Mononuclear cell (primary cell): ENCODE results near the gene TBCD. TPM values are rescaled to one million over a fixed set of nuclear protein-coding genes. Genes with fewer than 3 reads are reported as not detected.

Experiments
- H3K27me3 ChIP-seq: 2 replicates; pipeline ENCODE4 v1.6.0; 2011; ENCODE audit warnings: low read length, control low read depth; ENCODE audit not compliant: insufficient read depth
- H3K4me1 ChIP-seq: 2 replicates; pipeline ENCODE4 v1.5.1; 2011; ENCODE audit warnings: mild to moderate bottlenecking, low read length, control low read depth; ENCODE audit not compliant: insufficient read depth
- H3K4me3 ChIP-seq: 2 replicates; pipeline ENCODE4 v1.5.1; 2011; ENCODE audit warnings: mild to moderate bottlenecking, low read length, moderate library complexity
- H3K9me3 ChIP-seq: 2 replicates; pipeline ENCODE4 v1.5.1; 2011; ENCODE audit warnings: low read depth, mild to moderate bottlenecking, control low read depth, low read length
- total RNA-seq: library from RNA; depleted of rRNA; stranded (reverse); fragments of >200 nt; gene quantifications from one replicate; pipeline ENCODE4 v1.2.3, GENCODE V29; 2012

The TBCD gene
- total RNA-seq, 1 donor: 20.5 TPM

GRCh38 chr17:82863941-82864712, 112.3 kb downstream of the TBCD start:
- H3K4me3 ChIP-seq: no peak overlapping the region

GRCh38 chr17:82864713-82865248, 112.9 kb downstream of the TBCD start:
- peaks cover 56% of the 10 kb centered on the region for H3K4me1 ChIP-seq
- no peaks in the 10 kb centered on the region for H3K9me3 ChIP-seq
- no peaks in the 10 kb centered on the region for H3K27me3 ChIP-seq
- no peak overlapping the region for H3K4me3 ChIP-seq

More at GRCh38 chr17:82863941-82864712, 112.3 kb downstream of the TBCD start:
- Histone ChIP-seq H3K9me3 (no peaks in the 10 kb centered on the region), H3K27me3 (no peaks in the 10 kb centered on the region), H3K4me1 (peaks cover 62% of the 10 kb centered on the region)

GRCh38 chr17:82865274-82865673, 113.4 kb downstream of the TBCD start:
- H3K4me1 ChIP-seq: peaks cover 51% of the 10 kb centered on the region
- H3K4me3 ChIP-seq: no peak overlapping the region
- H3K27me3 ChIP-seq: no peaks in the 10 kb centered on the region
- H3K9me3 ChIP-seq: no peaks in the 10 kb centered on the region

GRCh38 chr17:82865774-82866395, 114.0 kb downstream of the TBCD start:
- Histone ChIP-seq H3K9me3 (no peaks in the 10 kb centered on the region), H3K4me1 (peaks cover 50% of the 10 kb centered on the region), H3K27me3 (no peaks in the 10 kb centered on the region), H3K4me3 (no peak overlapping the region)

DNA sequence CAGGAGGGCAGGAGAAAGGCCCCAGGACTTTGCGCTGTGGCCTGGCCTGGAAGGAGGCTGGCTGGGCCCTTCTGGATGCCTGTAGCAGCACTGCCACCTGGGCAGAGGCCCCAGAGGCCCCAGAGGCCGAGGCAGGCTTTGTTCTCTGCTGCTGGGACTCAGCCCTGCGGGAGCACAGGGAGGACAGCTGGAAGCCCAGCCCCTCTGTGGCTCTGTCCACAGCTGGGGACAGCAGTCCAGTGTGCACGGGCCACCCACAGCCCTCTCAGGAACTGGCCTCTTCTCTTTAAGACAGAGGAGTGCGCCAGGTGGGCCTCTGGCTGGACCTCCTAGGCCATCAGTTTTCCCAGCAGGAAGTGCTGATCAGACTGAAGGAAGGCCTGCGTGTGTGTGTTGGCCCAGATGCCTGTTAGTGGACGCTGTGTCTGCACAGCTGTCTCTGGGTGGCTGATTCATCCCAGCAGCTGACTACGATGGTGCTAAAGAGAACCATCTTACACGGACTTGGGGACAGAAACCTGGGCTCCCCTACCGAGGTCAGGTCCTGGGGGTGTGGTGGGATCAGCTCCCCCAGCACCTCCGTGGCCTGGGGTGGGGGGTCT, 114.8 kb downstream of the TBCD start:
- Histone ChIP-seq H3K9me3 (no peaks in the 10 kb centered on the region), H3K4me1 (peaks cover 52% of the 10 kb centered on the region), H3K4me3 (no peak overlapping the region)

GRCh38 chr17:82867763-82868325, 116.0 kb downstream of the TBCD start:
- peaks cover 61% of the 10 kb centered on the region for H3K4me1 ChIP-seq
- no peaks in the 10 kb centered on the region for H3K9me3 ChIP-seq
- H3K4me3 ChIP-seq: no peak overlapping the region
- H3K27me3 ChIP-seq: no peaks in the 10 kb centered on the region

More for the DNA sequence above, 114.8 kb downstream of the TBCD start:
- H3K27me3 ChIP-seq: no peaks in the 10 kb centered on the region

DNA sequence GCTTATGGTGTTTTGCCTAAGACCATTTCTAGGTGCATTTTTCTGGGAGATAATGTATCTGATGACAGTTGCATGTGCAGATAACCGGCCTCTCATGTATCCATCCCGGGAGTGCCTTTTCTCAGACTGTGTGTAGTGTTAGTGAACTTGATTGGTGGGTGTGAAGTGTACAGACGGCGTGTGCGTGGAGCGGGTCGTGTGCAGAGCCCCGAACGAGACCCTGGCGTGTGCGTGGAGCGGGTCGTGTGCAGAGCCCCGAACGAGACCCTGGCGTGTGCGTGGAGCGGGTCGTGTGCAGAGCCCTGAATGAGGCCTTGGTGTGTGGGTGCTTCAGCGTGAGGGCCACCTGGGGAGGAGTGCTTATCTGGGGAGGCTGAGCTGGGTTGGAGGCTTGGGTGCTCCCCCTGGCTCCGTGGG, 116.9 kb downstream of the TBCD start:
- no peaks in the 10 kb centered on the region for H3K9me3 ChIP-seq
- H3K4me1 ChIP-seq: peaks cover 55% of the 10 kb centered on the region
- H3K27me3 ChIP-seq: no peaks in the 10 kb centered on the region

GRCh38 chr17:82869536-82869935, 117.7 kb downstream of the TBCD start:
- H3K4me3 ChIP-seq: no peak overlapping the region
- H3K27me3 ChIP-seq: no peaks in the 10 kb centered on the region
- H3K9me3 ChIP-seq: no peaks in the 10 kb centered on the region
- peaks cover 47% of the 10 kb centered on the region for H3K4me1 ChIP-seq

More for the DNA sequence above, 116.9 kb downstream of the TBCD start:
- H3K4me3 ChIP-seq: no peak overlapping the region

DNA sequence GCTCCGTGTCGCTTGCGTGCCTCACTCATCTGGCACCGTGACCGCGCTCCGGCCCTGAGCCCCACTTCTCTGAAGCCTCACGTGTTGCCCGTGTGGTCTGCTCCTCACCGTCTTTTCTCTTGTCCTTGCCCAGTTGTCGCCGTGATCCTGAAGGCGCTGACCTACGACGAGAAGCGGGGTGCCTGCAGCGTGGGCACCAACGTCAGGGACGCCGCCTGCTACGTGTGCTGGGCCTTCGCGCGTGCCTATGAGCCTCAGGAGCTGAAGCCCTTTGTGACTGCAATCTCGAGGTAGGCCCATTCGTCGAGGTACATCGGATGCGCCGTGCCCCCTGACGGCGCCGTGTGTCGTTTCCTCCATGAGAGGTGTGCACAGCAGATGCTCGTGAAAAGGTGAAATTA, 118.2 kb downstream of the TBCD start:
- H3K27me3 ChIP-seq: no peaks in the 10 kb centered on the region

GRCh38 chr17:82870541-82870940, 118.7 kb downstream of the TBCD start:
- no peaks in the 10 kb centered on the region for H3K9me3 ChIP-seq
- H3K27me3 ChIP-seq: no peaks in the 10 kb centered on the region
- H3K4me3 ChIP-seq: no peak overlapping the region
- peaks cover 43% of the 10 kb centered on the region for H3K4me1 ChIP-seq

More for the DNA sequence above, 118.2 kb downstream of the TBCD start:
- Histone ChIP-seq H3K4me3 (no peak overlapping the region), H3K4me1 (peaks cover 43% of the 10 kb centered on the region), H3K9me3 (no peaks in the 10 kb centered on the region)

DNA sequence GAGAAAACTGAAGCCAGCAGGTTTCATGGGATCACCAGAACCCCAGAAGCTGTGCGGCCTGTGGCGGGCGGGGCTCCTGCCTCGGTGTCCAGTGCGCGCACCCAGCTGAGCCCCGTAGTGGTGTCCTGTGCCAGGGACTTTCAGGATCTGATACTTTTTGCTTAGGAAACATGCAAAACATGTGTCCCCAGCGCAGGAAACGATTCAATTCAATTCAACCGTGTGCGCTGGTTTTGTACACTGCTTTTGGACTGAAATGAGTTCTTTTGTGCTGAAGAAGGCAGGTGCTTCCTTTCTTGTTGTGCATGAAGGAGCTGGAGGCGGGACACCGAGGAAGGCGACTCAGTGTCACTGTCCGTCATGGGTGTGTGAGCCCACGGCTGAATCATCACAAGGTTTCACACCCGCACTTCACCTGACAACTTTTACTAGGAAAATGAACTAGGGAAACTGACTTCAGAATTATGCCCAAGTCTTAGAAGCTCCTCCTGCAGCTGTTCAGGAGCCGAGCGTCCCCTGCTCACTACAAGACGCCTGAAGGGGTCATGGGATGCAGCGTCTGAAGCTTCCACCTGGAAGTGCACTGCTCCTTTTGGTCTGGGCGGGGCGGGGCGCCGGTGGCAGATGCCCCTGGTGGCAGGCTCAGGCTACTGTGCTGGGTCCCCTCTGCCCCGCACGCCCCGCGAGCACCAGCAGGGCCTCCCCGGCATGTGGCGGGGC, 119.4 kb downstream of the TBCD start:
- Histone ChIP-seq H3K4me3 (no peak overlapping the region), H3K4me1 (peaks cover 42% of the 10 kb centered on the region), H3K27me3 (no peaks in the 10 kb centered on the region), H3K9me3 (no peaks in the 10 kb centered on the region)

DNA sequence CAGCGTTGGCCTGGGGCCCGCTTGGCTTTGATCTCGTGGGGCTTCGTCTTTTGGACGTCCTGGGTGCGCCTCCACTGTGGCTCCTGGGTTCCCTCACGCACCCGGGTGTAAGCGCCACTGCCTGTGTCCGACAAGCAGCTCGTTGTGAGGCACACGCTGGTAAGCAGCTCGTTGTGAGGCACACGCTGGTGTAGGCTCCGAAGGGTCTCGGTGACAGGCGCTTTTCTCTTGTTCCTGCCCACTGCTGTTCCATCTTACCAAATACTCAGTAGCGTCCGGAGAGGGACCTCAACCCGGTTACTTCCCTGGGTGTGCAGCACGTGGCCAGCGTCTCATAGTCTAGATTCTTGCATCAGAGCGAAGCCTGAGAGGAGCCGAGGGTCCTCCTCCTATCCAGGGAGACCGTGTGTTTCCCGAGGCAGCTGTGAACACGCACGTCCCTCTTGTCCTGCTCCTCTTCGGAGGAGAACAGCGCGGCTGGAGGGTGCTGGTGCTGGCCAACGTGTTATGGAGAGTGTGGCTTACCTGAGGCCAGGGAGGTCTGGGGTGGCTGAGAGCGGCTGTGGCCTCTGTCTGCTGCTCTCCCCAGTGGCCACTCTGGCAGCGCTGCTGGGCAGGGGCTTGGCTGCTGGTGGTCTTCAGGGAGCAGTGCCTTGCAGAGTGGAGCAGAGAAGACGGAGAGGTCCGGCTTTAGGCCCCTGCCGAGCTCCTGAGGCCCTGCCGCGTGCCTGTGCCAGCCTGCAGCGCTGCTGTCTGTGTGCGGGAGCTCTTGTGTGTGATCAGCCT, 120.1 kb downstream of the TBCD start:
- Histone ChIP-seq H3K27me3 (no peaks in the 10 kb centered on the region), H3K9me3 (no peaks in the 10 kb centered on the region), H3K4me1 (peaks cover 44% of the 10 kb centered on the region), H3K4me3 (no peak overlapping the region)

DNA sequence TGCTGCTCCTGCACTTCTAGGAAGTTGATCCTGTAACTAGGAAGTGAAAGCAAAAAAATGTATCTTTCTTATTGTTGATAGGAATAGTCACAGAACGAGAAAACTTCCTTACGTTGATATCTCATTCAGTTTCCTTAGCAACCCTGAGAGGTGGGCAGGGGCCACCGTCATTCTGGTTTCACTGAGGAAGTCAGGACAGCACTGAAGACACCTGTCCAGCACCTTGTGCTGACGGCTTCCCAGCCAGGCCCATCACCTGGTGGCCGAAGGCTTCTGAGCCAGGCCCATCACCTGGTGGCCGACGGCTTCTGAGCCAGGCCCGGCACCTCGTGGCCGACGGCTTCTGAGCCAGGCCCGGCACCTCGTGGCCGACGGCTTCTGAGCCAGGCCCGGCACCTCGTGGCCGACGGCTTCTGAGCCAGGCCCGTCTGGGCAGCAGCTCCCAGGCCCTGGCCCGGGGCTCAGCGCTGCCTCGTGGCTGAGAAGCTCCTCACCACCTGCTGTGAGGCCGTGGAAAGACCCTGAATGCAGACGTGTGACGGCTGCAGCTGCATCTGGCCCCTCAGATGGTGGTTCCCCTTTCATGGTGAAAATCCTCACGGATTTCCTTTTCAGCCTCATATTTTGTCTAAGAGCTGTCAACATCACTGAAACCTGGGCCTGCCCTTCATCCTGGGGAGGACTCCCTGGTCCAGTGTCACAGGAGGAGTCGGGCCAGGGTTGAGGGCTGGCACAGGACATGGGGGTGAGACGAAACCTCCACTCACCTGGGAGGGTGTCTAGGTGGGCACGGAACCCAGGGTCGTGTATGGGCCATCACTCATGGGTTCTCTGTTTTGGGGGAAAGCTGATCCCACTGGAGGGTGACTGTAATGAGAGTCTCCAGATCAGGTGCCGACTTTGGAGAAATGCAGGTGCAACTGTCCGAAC, 121.0 kb downstream of the TBCD start:
- no peaks in the 10 kb centered on the region for H3K9me3 ChIP-seq
- H3K4me3 ChIP-seq: no peak overlapping the region
- H3K27me3 ChIP-seq: no peaks in the 10 kb centered on the region
- H3K4me1 ChIP-seq: peaks cover 49% of the 10 kb centered on the region
